T-cell (primary cell): Measurements from ENCODE around the gene MYO6. TPM values are rescaled to one million over a fixed set of nuclear protein-coding genes. Genes with fewer than 3 reads are reported as not detected.
A peak's percentile ranks its signal among the peaks of the same experiment; 100 is the strongest.
"Not testable (repeated sequence)": the region's sequence is repeated elsewhere in the genome, so short reads cannot be mapped to it uniquely, and the experiment has no call there.

Experiments
- ATAC-seq, 4 experiments: fragments of 200-7000 bp in 3 of 4; fragments of 150-1000 bp in 1 of 4; cut with Tn5 transposase; replicated peaks in 1 of 4; 1 replicate in 3 of 4; 2 replicates in 1 of 4; pipeline ENCODE4 v1.10.0; 2021; ENCODE audit warnings: moderate library complexity in 3 of 4, mild to moderate bottlenecking in 2 of 4, moderate number of reproducible peaks in 1 of 4
- CTCF ChIA-PET, 2 donors: fragments of 300-600 bp; sonication (Branson Sonifier 250); formaldehyde crosslinking; loops; one replicate each; lab custom pipeline; 2022; ENCODE audit warnings: antibody characterized with exemption in 2 of 2; lab: Charles Lee
- POLR2A ChIA-PET, 2 donors: fragments of 300-600 bp; sonication (Branson Sonifier 250); formaldehyde crosslinking; loops; one replicate each; lab custom pipeline; 2022; ENCODE audit warnings: antibody characterized with exemption in 2 of 2; lab: Charles Lee
- DNase-seq, 35 experiments: peaks; one replicate each; pipeline versions ENCODE4 v3.0.0 to v3.0.0-alpha.2; 2013 to 2023
- H3K27ac ChIP-seq: one replicate; pipeline ENCODE4 v1.5.1; 2013; ENCODE audit warnings: low read length
- H3K27me3 ChIP-seq, 2 experiments: replicated peaks in 1 of 2; 1 replicate in 1 of 2; 2 replicates in 1 of 2; pipeline versions ENCODE4 v1.6.1 to v1.7.0; 2013; ENCODE audit warnings: low read length in 1 of 2, mixed read lengths in 1 of 2; ENCODE audit not compliant: control insufficient read depth in 2 of 2, insufficient read depth in 2 of 2; ENCODE audit errors: extremely low read depth in 1 of 2
- H3K36me3 ChIP-seq, 2 donors: 1 replicate in 1 of 2; 2 replicates in 1 of 2; pipeline versions ENCODE4 v1.6.1 to v1.7.0; 2013; ENCODE audit warnings: low read length in 1 of 2; ENCODE audit not compliant: control insufficient read depth in 2 of 2, insufficient read depth in 1 of 2; ENCODE audit errors: extremely low read depth in 1 of 2
- H3K4me1 ChIP-seq, 2 experiments: 1 replicate in 1 of 2; 2 replicates in 1 of 2; pipeline versions ENCODE4 v1.6.1 to v1.7.0; 2013; ENCODE audit warnings: low read length in 2 of 2, mixed read lengths in 1 of 2; ENCODE audit not compliant: insufficient read depth in 2 of 2, control insufficient read depth in 1 of 2; ENCODE audit errors: extremely low read depth in 1 of 2
- H3K4me3 ChIP-seq, 2 donors: 1 replicate in 1 of 2; 2 replicates in 1 of 2; pipeline versions ENCODE4 v1.5.1 to v1.7.0; 2013; ENCODE audit warnings: mild to moderate bottlenecking in 2 of 2, low read length in 1 of 2, moderate library complexity in 1 of 2; ENCODE audit not compliant: control insufficient read depth in 1 of 2; ENCODE audit errors: extremely low read depth in 1 of 2
- H3K9me3 ChIP-seq: 2 replicates; pipeline ENCODE4 v1.7.0; 2013
- H3K27ac Mint-ChIP-seq, 2 donors: one replicate each; pipeline ENCODE4 v1.8.0; 2020 to 2021; ENCODE audit warnings: mild to moderate bottlenecking in 2 of 2, mixed read lengths in 2 of 2
- H3K27me3 Mint-ChIP-seq, 2 donors: one replicate each; pipeline ENCODE4 v1.8.0; 2021 to 2022; ENCODE audit warnings: mixed read lengths in 2 of 2
- H3K36me3 Mint-ChIP-seq: one replicate; pipeline ENCODE4 v1.8.0; 2021; ENCODE audit warnings: mixed read lengths
- H3K4me1 Mint-ChIP-seq, 3 donors: one replicate each; pipeline ENCODE4 v1.8.0; 2020 to 2022; ENCODE audit warnings: mixed read lengths in 3 of 3, mild to moderate bottlenecking in 1 of 3
- H3K4me3 Mint-ChIP-seq, 3 donors: one replicate each; pipeline ENCODE4 v1.8.0; 2020 to 2022; ENCODE audit warnings: mild to moderate bottlenecking in 3 of 3, mixed read lengths in 3 of 3, moderate library complexity in 3 of 3
- H3K9me3 Mint-ChIP-seq, 3 donors: one replicate each; pipeline ENCODE4 v1.8.0; 2020 to 2022; ENCODE audit warnings: mixed read lengths in 3 of 3
- WGBS: methylation state at CpG from one replicate; pipeline ENCODE4 v1.1.5; 2013; ENCODE audit warnings: missing lambda C conversion rate; ENCODE audit not compliant: insufficient coverage; 5-methylcytosine and 5-hydroxymethylcytosine counted together
- total RNA-seq, 35 experiments: library from RNA in 6 of 35; stranded (reverse) in 6 of 35; fragments of 120-200 nt in 1 of 35; gene quantifications; one replicate each; pipeline versions ENCODE4 v1.2.1 to v1.2.4 and lab custom pipeline; 2013 to 2026

The MYO6 gene
- total RNA-seq (1 to 10 TPM; 2.2 to 4.5 (median 2.4) TPM), total RNA-seq (lab: John Stamatoyannopoulos, UW) (2.9 to 13.2 (median 7.0) reads per million in 29 experiments)
- 5.2 TPM for total RNA-seq (2013)

GRCh38 chr6:75748743-75749538 lies at the start of gene MYO6:
TSS of gene MYO6 (plus strand) at chr6:75749239. CDS start at chr6:75817548, 68,309 bp downstream.
- no peaks in the 10 kb centered on the region for H3K9me3 Mint-ChIP-seq
- Histone ChIP-seq H3K36me3 (no peaks in the 10 kb centered on the region), H3K4me3 (peak within 1 kb of the TSS; percentile 78 to 80), H3K27me3 (peaks cover 16 to 33% of the 10 kb centered on the region in 2 experiments), H3K4me1 (peaks cover 3 to 12% of the 10 kb centered on the region in 2 experiments), H3K27ac (no peak within 1 kb of the TSS), H3K9me3 (no peaks in the 10 kb centered on the region)
- H3K36me3 Mint-ChIP-seq = no peaks in the 10 kb centered on the region
- H3K4me1 Mint-ChIP-seq = peaks cover 11 to 14% (median 14%) of the 10 kb centered on the region in 3 donors
- WGBS = 2% methylated on average over 93 of the region's 97 CpGs
- no peak within 1 kb of the TSS for H3K27ac Mint-ChIP-seq
- ChIA-PET POLR2A (no interaction called here), CTCF (no interaction called here)
- peak within 1 kb of the TSS; percentile 86 to 91 (median 88) for H3K4me3 Mint-ChIP-seq
- peaks cover 28 to 36% of the 10 kb centered on the region in 2 donors for H3K27me3 Mint-ChIP-seq
- ATAC-seq (peak; percentile 79 to 84 (median 82)), DNase-seq (peak in 28 of 35 experiments; percentile 3 to 63 (median 16))

DNA sequence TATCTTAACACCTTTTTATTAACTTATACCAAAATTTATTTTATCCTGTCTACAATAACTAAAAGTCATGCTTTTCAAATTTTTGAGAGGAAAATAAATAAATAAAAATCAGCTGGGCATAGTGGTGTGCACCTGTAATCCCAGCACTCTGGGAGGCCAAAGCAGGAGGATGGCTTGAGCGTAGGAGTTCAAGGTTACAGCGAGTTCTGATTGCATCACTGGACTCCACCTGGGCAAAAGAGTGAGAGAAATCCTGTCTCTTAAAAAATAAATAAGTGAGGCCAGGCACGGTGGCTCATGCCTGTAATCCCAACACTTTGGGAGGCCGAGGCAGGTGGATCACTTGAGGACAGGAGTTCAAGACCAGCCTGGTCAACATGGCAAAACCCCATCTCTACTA lies 40.7 kb upstream of the MYO6 start:
- H3K36me3 ChIP-seq = peaks cover 0 to 35% of the 10 kb centered on the region in 2 donors
- H3K4me3 ChIP-seq, H3K27me3 ChIP-seq, H3K27me3 Mint-ChIP-seq, ATAC-seq, H3K4me3 Mint-ChIP-seq, H3K27ac ChIP-seq, H3K4me1 ChIP-seq, H3K27ac Mint-ChIP-seq, DNase-seq, H3K4me1 Mint-ChIP-seq, H3K9me3 Mint-ChIP-seq, CTCF ChIA-PET, H3K9me3 ChIP-seq: not testable (repeated sequence)
- peaks cover 44% of the 10 kb centered on the region for H3K36me3 Mint-ChIP-seq
- POLR2A ChIA-PET = interaction anchor here in 1 of 2 donors (0.6 kb wide), 1 partner anchor 1764 kb away, joined by 4 read pairs; no protein-coding TSS in a partner anchor
- whole genome bisulfite sequencing = 100% methylated on average over 3 of the region's 4 CpGs

DNA sequence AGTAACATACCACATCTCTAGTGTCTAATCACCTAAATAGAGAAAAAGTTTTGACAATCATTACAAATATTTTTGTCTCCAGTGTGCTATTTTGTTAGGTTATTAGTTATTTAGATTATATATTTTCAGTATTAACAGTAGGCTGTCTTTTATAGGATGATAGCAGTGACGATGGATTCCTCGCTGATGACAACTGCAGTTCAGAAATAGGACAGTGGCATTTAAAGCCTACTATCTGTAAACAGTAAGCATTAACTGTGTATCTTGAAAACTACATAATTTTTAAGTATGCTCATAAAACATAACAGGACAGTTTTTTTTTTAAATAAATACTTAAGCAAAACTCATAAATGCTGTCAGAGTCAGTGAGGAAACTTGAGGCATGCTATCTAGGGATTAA lies 37.9 kb upstream of the MYO6 start:
- no peaks in the 10 kb centered on the region for H3K27me3 ChIP-seq
- POLR2A ChIA-PET = no interaction called here
- no peaks in the 10 kb centered on the region for H3K4me1 Mint-ChIP-seq
- H3K9me3 Mint-ChIP-seq = no peaks in the 10 kb centered on the region
- no peaks in the 10 kb centered on the region for H3K27me3 Mint-ChIP-seq
- DNase-seq (no peak), ATAC-seq (no peak)
- no peaks in the 10 kb centered on the region for H3K9me3 ChIP-seq
- peaks cover 44% of the 10 kb centered on the region for H3K36me3 Mint-ChIP-seq
- H3K27ac ChIP-seq = no peak overlapping the region
- H3K27ac Mint-ChIP-seq = no peak overlapping the region
- no peaks in the 10 kb centered on the region for H3K4me1 ChIP-seq
- CTCF ChIA-PET = no interaction called here
- WGBS = no CpG with 5 or more reads among the region's 2 CpGs
- H3K36me3 ChIP-seq = peaks cover 0 to 52% of the 10 kb centered on the region in 2 donors
- no peak overlapping the region for H3K4me3 ChIP-seq
- H3K4me3 Mint-ChIP-seq = no peak overlapping the region

- POLR2A ChIA-PET = no interaction called here
- ATAC-seq = no peak
- WGBS = 100% methylated on average over 3 of the region's 3 CpGs
Measured at GRCh38 chr6:75719133-75719532, 29.9 kb upstream of the MYO6 start.

GRCh38 chr6:75723382-75723781 lies 25.7 kb upstream of the MYO6 start:
- H3K4me1 ChIP-seq = no peaks in the 10 kb centered on the region
- no peak overlapping the region for H3K27ac ChIP-seq
- Mint-ChIP-seq H3K9me3 (no peaks in the 10 kb centered on the region), H3K4me3 (no peak overlapping the region), H3K36me3 (no peaks in the 10 kb centered on the region), H3K27me3 (no peaks in the 10 kb centered on the region), H3K4me1 (no peaks in the 10 kb centered on the region), H3K27ac (no peak overlapping the region)
- no peaks in the 10 kb centered on the region for H3K36me3 ChIP-seq
- ChIA-PET CTCF (interaction anchor here in 1 of 2 donors (0.5 to 0.8 kb wide), 3 partner anchors 129 to 457 kb away, joined by 3 to 6 read pairs (median 3); no protein-coding TSS in a partner anchor), POLR2A (no interaction called here)
- H3K4me3 ChIP-seq = no peak overlapping the region
- no peaks in the 10 kb centered on the region for H3K27me3 ChIP-seq
- no CpG with 5 or more reads among the region's 2 CpGs for WGBS
- H3K9me3 ChIP-seq = no peaks in the 10 kb centered on the region
- ATAC-seq (no peak), DNase-seq (no peak)

More at GRCh38 chr6:75719133-75719532, 29.9 kb upstream of the MYO6 start:
- DNase-seq = no peak
- Histone ChIP-seq H3K4me1 (no peaks in the 10 kb centered on the region), H3K27me3 (no peaks in the 10 kb centered on the region), H3K36me3 (peaks cover 0 to 15% of the 10 kb centered on the region in 2 donors), H3K27ac (no peak overlapping the region), H3K4me3 (no peak overlapping the region), H3K9me3 (no peaks in the 10 kb centered on the region)
- Mint-ChIP-seq H3K27me3 (no peaks in the 10 kb centered on the region), H3K36me3 (peaks cover 14% of the 10 kb centered on the region), H3K4me3 (no peak overlapping the region), H3K4me1 (no peaks in the 10 kb centered on the region), H3K27ac (no peak overlapping the region), H3K9me3 (no peaks in the 10 kb centered on the region)
- CTCF ChIA-PET = no interaction called here

DNA sequence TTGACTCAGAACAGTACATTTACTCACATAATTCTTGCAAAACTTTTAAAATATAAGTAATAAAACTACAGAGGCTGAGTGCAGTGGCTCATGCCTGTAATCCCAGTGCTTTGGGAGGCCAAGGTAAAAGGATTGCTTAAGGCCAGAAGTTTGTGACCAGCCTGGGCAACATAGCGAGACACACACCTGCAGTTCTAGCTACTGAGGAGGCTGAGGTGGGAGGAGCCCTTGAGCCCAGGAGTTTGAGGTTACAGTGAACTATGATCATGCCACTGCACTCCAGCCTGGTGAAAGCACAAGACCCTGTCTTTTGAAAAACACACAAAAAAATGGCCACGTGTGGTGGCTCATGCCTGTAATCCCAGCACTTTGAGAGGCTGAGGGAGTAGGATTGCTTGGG lies 21.8 kb upstream of the MYO6 start:
- H3K27me3 Mint-ChIP-seq = peaks cover 0 to 2% of the 10 kb centered on the region in 2 donors
- Histone ChIP-seq H3K4me3 (no peak overlapping the region), H3K9me3 (no peaks in the 10 kb centered on the region), H3K27me3 (peaks cover 0 to 4% of the 10 kb centered on the region in 2 experiments), H3K27ac (no peak overlapping the region), H3K36me3 (no peaks in the 10 kb centered on the region), H3K4me1 (no peaks in the 10 kb centered on the region)
- DNase-seq = no peak
- ChIA-PET POLR2A (no interaction called here), CTCF (no interaction called here)
- no peak overlapping the region for H3K4me3 Mint-ChIP-seq
- no peaks in the 10 kb centered on the region for H3K36me3 Mint-ChIP-seq
- H3K27ac Mint-ChIP-seq = no peak overlapping the region
- no peaks in the 10 kb centered on the region for H3K9me3 Mint-ChIP-seq
- H3K4me1 Mint-ChIP-seq = no peaks in the 10 kb centered on the region
- WGBS = no CpG with 5 or more reads among the region's 2 CpGs
- ATAC-seq = no peak
